Mammary epithelial cell (primary cell): ENCODE measurements around the gene MALL.
"Not testable (repeated sequence)": the region's sequence is repeated elsewhere in the genome, so short reads cannot be mapped to it uniquely, and the experiment has no call there.

Source experiments
- EZH2 ChIP-seq: IDR thresholded peaks from 2 replicates; pipeline ENCODE4 v1.6.1; 2012; ENCODE audit warnings: low read length, inconsistent platforms, borderline replicate concordance
- TF ChIP-seq, protein P1 (sequence below), 2 donors: IDR thresholded peaks in 1 of 2; conservative IDR thresholded peaks in 1 of 2; 2 replicates each; pipeline ENCODE4 v1.5.1; 2011 to 2012; ENCODE audit warnings: inconsistent platforms in 2 of 2, low read length in 2 of 2, mild to moderate bottlenecking in 2 of 2, control low read depth in 1 of 2, low read depth in 1 of 2; ENCODE audit not compliant: insufficient read depth in 1 of 2; ENCODE audit errors: extremely low read depth in 1 of 2

- TF ChIP-seq, protein P1, sequence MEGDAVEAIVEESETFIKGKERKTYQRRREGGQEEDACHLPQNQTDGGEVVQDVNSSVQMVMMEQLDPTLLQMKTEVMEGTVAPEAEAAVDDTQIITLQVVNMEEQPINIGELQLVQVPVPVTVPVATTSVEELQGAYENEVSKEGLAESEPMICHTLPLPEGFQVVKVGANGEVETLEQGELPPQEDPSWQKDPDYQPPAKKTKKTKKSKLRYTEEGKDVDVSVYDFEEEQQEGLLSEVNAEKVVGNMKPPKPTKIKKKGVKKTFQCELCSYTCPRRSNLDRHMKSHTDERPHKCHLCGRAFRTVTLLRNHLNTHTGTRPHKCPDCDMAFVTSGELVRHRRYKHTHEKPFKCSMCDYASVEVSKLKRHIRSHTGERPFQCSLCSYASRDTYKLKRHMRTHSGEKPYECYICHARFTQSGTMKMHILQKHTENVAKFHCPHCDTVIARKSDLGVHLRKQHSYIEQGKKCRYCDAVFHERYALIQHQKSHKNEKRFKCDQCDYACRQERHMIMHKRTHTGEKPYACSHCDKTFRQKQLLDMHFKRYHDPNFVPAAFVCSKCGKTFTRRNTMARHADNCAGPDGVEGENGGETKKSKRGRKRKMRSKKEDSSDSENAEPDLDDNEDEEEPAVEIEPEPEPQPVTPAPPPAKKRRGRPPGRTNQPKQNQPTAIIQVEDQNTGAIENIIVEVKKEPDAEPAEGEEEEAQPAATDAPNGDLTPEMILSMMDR (conservative IDR thresholded peaks at IDR 0.05 in 1 of 2, IDR thresholded peaks at IDR 0.05 in 1 of 2; ENCODE audit: extremely low read depth in 1 of 2, insufficient read depth in 1 of 2, low read depth in 1 of 2, low read length in 2 of 2) = not testable (repeated sequence)
- not testable (repeated sequence) for TF ChIP-seq EZH2
These were observed 21.7 kb downstream of the MALL start for GRCh38 chr2:110093924-110094323.
